Kidney (tissue), 14 donors: ENCODE data around the gene LENEP. TPM values are rescaled to one million over a fixed set of nuclear protein-coding genes. Genes with fewer than 3 reads are reported as not detected.

Experiments used
- DNase-seq, 5 donors: peaks; one replicate each; pipeline ENCODE4 v3.0.0-alpha.2; 2013 to 2020
- FAIRE-seq: peaks from 2 replicates; lab custom pipeline; 2012; peaks lifted over from hg19 to GRCh38; lab: Jason Lieb, UNC
- H3K27ac ChIP-seq, 2 donors: one replicate each; pipeline ENCODE4 v1.7.0; 2013; ENCODE audit warnings: low read depth in 2 of 2, low read length in 2 of 2, inconsistent platforms in 1 of 2
- H3K27me3 ChIP-seq: one replicate; pipeline ENCODE4 v1.7.1; 2013; ENCODE audit warnings: low read length, inconsistent platforms; ENCODE audit not compliant: control insufficient read depth, insufficient read depth
- H3K36me3 ChIP-seq, 3 donors: one replicate each; pipeline versions ENCODE4 v1.7.0 to v1.7.1; 2013; ENCODE audit warnings: low read length in 3 of 3, control low read depth in 1 of 3, inconsistent platforms in 1 of 3; ENCODE audit not compliant: insufficient read depth in 3 of 3, control insufficient read depth in 2 of 3
- H3K4me1 ChIP-seq, 3 donors: one replicate each; pipeline versions ENCODE4 v1.7.0 to v1.7.1; 2013; ENCODE audit warnings: low read length in 3 of 3, inconsistent platforms in 1 of 3, low read depth in 1 of 3; ENCODE audit not compliant: control insufficient read depth in 2 of 3, insufficient read depth in 2 of 3
- H3K4me3 ChIP-seq, 3 donors: one replicate each; pipeline versions ENCODE4 v1.7.0 to v1.8.1; 2013; ENCODE audit warnings: low read length in 3 of 3, control low read depth in 1 of 3, inconsistent platforms in 1 of 3
- H3K9ac ChIP-seq, 3 donors: one replicate each; pipeline versions ENCODE4 v1.7.0 to v1.7.1; 2013; ENCODE audit warnings: low read length in 3 of 3, control low read depth in 1 of 3, inconsistent platforms in 1 of 3
- H3K9me3 ChIP-seq, 3 donors: one replicate each; pipeline versions ENCODE4 v1.7.0 to v1.7.1; 2013; ENCODE audit warnings: low read length in 3 of 3, control low read depth in 1 of 3, inconsistent platforms in 1 of 3; ENCODE audit not compliant: control insufficient read depth in 2 of 3, insufficient read depth in 1 of 3
- intact Hi-C: fragments of 100-400 bp; cut with DNase I; formaldehyde crosslinking; loops from one replicate; pipeline ENCODE4 v1.11.1; 2022
- polyA plus RNA-seq: library from polyadenylated mRNA; stranded (reverse); fragments of 350-450 nt; fragmentation: Illumina TruSeq; extraction: RNeasy Lipid Tissue Mini Kit (QIAGEN cat#74804); gene quantifications from one replicate; pipeline ENCODE4 v1.2.3, GENCODE V29; 2014; ENCODE audit warnings: low read depth, low replicate concordance; ENCODE audit not compliant: insufficient read depth
- total RNA-seq: library from RNA; stranded (reverse); fragmentation: NEBNext Ultra II Directional; extraction: Animal tissue kit (Norgen Biotek cat#: 25700); gene quantifications from one replicate; pipeline ENCODE4 v1.2.1, GENCODE V29; 2021
- TF ChIP-seq, protein P1 (sequence below): IDR thresholded peaks from 3 replicates; pipeline ENCODE4 v1.5.1; 2012; ENCODE audit warnings: mild to moderate bottlenecking, moderate library complexity, borderline replicate concordance; ENCODE audit not compliant: insufficient read depth; ENCODE audit errors: extremely low read depth
- donor health status: control.
- donor health status: control.
- donor health status: control.
- donor health status: control.
- donor health status: control.
- donor health status: DM: yes; HTN: yes; CAD: no.
- donor health status: Normal renal cell carcinoma (clear cell type).

The LENEP gene
- total and polyA plus RNA-seq, 2 donors from 2014 or later = not detected

DNA sequence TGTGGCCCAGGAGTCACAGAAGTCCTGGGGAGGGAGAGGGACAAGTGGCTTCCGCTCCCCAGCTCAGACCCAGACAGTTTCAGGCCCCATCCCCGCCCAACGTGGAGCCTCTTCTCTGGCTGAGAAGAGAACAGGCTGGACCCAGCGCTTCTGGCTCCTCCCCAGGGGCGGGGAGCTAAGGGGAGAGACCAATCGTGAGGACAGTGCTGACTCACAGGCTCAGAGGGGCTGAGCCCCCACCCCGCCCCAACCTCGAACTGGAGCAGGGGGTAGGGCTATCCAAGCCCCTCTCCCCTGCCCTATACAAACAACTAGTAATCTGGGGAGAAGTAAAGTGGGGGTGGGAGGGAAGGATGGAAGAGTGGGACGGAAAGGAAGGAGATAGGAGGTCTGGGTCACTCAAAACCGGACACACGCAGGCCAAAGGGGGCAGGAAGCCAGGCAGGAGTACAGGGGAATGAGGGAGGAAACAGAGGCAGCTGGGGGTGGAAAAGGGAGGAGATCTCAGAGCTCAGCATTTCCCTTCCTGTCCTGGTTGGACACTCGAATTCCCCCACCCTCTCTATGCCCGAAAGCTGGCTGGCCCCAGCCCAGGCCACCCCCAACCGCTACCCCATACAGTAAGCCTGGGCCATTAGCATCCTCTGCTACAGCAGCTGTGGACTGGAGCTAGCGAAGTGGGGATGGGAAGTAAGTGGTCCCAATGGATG, 22.6 kb upstream of the LENEP start, which contains the start of gene SHC1:
SHC1 (minus strand) TSS at position 117 of the 710 bp plus-strand sequence. CDS start 221 bp downstream, outside the sequence.
- Histone ChIP-seq H3K4me1 (peaks cover 7 to 24% (median 23%) of the 10 kb centered on the region in 3 donors), H3K9ac (peak within 1 kb of the TSS in 2 of 3 donors; percentile 52 to 78), H3K27me3 (no peaks in the 10 kb centered on the region), H3K27ac (peak within 1 kb of the TSS; percentile 95 to 98), H3K4me3 (peak within 1 kb of the TSS; percentile 42), H3K36me3 (peaks cover 0 to 25% (median 19%) of the 10 kb centered on the region in 3 donors), H3K9me3 (no peaks in the 10 kb centered on the region)
- intact Hi-C loops = no loop called here
- no peak for FAIRE-seq
- DNase-seq = peak; percentile 85 to 98 (median 93)
- TF ChIP-seq, protein P1, sequence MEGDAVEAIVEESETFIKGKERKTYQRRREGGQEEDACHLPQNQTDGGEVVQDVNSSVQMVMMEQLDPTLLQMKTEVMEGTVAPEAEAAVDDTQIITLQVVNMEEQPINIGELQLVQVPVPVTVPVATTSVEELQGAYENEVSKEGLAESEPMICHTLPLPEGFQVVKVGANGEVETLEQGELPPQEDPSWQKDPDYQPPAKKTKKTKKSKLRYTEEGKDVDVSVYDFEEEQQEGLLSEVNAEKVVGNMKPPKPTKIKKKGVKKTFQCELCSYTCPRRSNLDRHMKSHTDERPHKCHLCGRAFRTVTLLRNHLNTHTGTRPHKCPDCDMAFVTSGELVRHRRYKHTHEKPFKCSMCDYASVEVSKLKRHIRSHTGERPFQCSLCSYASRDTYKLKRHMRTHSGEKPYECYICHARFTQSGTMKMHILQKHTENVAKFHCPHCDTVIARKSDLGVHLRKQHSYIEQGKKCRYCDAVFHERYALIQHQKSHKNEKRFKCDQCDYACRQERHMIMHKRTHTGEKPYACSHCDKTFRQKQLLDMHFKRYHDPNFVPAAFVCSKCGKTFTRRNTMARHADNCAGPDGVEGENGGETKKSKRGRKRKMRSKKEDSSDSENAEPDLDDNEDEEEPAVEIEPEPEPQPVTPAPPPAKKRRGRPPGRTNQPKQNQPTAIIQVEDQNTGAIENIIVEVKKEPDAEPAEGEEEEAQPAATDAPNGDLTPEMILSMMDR = no peak

DNA sequence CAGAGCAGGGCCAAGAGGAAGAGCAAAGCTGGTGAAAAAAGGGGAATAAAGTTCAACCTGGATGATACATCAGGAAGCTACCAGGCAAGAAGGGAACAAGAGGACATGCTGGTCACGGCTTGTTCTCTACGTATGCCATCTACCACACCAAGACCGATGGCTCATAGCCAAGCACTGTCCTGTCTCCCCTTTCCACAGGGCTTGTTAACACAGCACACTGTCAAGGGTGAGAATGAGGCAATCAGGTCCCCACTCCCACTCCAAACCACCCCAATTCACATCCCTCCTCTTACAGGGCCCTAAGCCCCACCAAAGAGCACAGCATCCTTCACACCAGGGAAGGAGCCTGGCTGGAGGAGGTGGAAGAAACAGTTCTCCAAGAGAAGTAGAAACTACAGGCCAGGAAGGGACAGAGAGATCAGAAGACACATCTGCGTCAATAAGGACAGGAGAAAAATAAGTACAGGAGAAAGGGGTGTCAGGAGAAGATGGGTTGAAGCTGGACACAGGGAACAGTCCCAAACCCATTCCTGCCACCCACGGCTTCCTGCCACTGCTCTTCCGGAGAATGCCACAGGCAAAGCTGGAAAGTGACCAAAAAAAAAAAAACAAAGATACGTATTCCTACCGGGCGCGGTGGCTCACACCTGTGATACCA, 21.9 kb upstream of the LENEP start:
- H3K36me3 ChIP-seq = peaks cover 0 to 18% (median 17%) of the 10 kb centered on the region in 3 donors
- TF ChIP-seq, protein P1 = no peak
- no peaks in the 10 kb centered on the region for H3K9me3 ChIP-seq
- intact Hi-C loops = no loop called here
- H3K27me3 ChIP-seq = no peaks in the 10 kb centered on the region
- peak overlapping the region; percentile 95 to 98 for H3K27ac ChIP-seq
- peak in 2 of 5 donors; percentile 52 to 57 for DNase-seq
- H3K9ac ChIP-seq = peak overlapping the region in 2 of 3 donors; percentile 52 to 78
- no peak for FAIRE-seq
- H3K4me3 ChIP-seq = peak overlapping the region; percentile 4 to 42 (median 42)
- H3K4me1 ChIP-seq = peaks cover 7 to 28% (median 24%) of the 10 kb centered on the region in 3 donors

DNA sequence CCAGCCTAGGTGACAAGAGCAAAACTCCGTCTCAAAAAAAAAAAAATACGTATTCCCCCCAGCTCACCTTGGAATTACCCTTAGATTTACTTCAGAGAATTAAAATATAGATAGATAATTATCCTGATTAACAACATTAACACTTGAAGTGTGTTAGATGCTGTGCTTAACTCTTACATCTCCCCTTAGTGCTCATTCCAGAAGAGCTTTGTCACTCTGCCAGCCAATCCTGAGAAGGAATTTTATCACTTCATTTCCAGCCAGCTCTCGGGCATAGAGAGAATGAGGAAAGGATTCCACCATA, 21.2 kb upstream of the LENEP start:
- no peak for FAIRE-seq

More for the DNA sequence above, 21.2 kb upstream of the LENEP start:
- H3K4me3 ChIP-seq = peak overlapping the region in 2 of 3 donors; percentile 44 to 83
- H3K4me1 ChIP-seq = peaks cover 7 to 30% (median 24%) of the 10 kb centered on the region in 3 donors
- H3K27ac ChIP-seq = peak overlapping the region; percentile 96 to 98
- DNase-seq = no peak
- peaks cover 0 to 11% (median 11%) of the 10 kb centered on the region in 3 donors for H3K36me3 ChIP-seq
- H3K9me3 ChIP-seq = no peaks in the 10 kb centered on the region
- H3K27me3 ChIP-seq = no peaks in the 10 kb centered on the region
- peak overlapping the region in 1 of 3 donors; percentile 83 for H3K9ac ChIP-seq
- intact Hi-C loops = no loop called here
- TF ChIP-seq, protein P1 = no peak
